Coronary artery (tissue), 2 donors: ENCODE data around the gene BGN.
A peak's percentile ranks its signal among the peaks of the same experiment; 100 is the strongest.

Experiments
- DNase-seq: peaks from one replicate; pipeline ENCODE4 v3.0.0-alpha.2; 2017; ENCODE audit warnings: low spot score
- H3K27ac ChIP-seq, 2 donors: fragments of 200-600 bp; sonication (generic); one replicate each; pipeline ENCODE4 v1.5.1; 2016 to 2019
- H3K4me3 ChIP-seq: fragments of 200-600 bp; sonication (generic); 2 replicates; pipeline ENCODE4 v1.5.1; 2016; ENCODE audit warnings: mild to moderate bottlenecking, moderate library complexity
- CTCF ChIP-seq: fragments of 200-600 bp; sonication (generic); IDR thresholded peaks from one replicate; pipeline ENCODE4 v1.5.1; 2019; ENCODE audit warnings: antibody characterized with exemption

Gene BGN

GRCh38 chrX:153502796-153503195, 8.0 kb downstream of the BGN start:
- DNase-seq: no peak
- Histone ChIP-seq H3K4me3 (no peak overlapping the region), H3K27ac (peak overlapping the region in 1 of 2 donors; percentile 84)
- no peak for TF ChIP-seq CTCF

GRCh38 chrX:153504445-153505016, 9.8 kb downstream of the BGN start:
- TF ChIP-seq CTCF: no peak
- Histone ChIP-seq H3K27ac (peak overlapping the region in 1 of 2 donors; percentile 84), H3K4me3 (no peak overlapping the region)
- DNase-seq: no peak

GRCh38 chrX:153505361-153505760, 10.6 kb downstream of the BGN start:
- TF ChIP-seq CTCF: no peak
- H3K4me3 ChIP-seq: no peak overlapping the region
- DNase-seq: no peak
- H3K27ac ChIP-seq: no peak overlapping the region

- TF ChIP-seq CTCF: peak; percentile 65
- Histone ChIP-seq H3K27ac (peak overlapping the region in 1 of 2 donors; percentile 28), H3K4me3 (no peak overlapping the region)
- DNase-seq: peak; percentile 83
Measured at GRCh38 chrX:153507484-153508178, 12.9 kb downstream of the BGN start.

- no peak for DNase-seq
- peak overlapping the region in 1 of 2 donors; percentile 7 for H3K27ac ChIP-seq
- no peak for TF ChIP-seq CTCF
- H3K4me3 ChIP-seq: no peak overlapping the region
Measured at GRCh38 chrX:153509592-153509991, 14.8 kb downstream of the BGN start.

- H3K27ac ChIP-seq: peak overlapping the region in 1 of 2 donors; percentile 28
- DNase-seq: no peak
- no peak for TF ChIP-seq CTCF
- H3K4me3 ChIP-seq: no peak overlapping the region
Measured at GRCh38 chrX:153510383-153510782, 15.6 kb downstream of the BGN start.
